Cardiac fibroblast (primary cell): ENCODE data around the gene MTHFD1.

ENCODE experiments used
- DNase-seq, 2 donors: peaks; one replicate each; pipeline versions ENCODE4 v3.0.0 to v3.0.0-alpha.2; 2010; ENCODE audit warnings: low read depth in 2 of 2
- H3K4me3 ChIP-seq, 2 donors: replicated peaks in 1 of 2; 1 replicate in 1 of 2; 2 replicates in 1 of 2; pipeline ENCODE4 v1.5.1; 2011; ENCODE audit warnings: low read depth in 2 of 2, low read length in 2 of 2, mild to moderate bottlenecking in 2 of 2, moderate library complexity in 1 of 2
- CTCF ChIP-seq: IDR thresholded peaks from one replicate; pipeline ENCODE4 v1.5.1; 2011; ENCODE audit warnings: low read depth, mild to moderate bottlenecking, low read length, inconsistent platforms

The MTHFD1 gene

DNA sequence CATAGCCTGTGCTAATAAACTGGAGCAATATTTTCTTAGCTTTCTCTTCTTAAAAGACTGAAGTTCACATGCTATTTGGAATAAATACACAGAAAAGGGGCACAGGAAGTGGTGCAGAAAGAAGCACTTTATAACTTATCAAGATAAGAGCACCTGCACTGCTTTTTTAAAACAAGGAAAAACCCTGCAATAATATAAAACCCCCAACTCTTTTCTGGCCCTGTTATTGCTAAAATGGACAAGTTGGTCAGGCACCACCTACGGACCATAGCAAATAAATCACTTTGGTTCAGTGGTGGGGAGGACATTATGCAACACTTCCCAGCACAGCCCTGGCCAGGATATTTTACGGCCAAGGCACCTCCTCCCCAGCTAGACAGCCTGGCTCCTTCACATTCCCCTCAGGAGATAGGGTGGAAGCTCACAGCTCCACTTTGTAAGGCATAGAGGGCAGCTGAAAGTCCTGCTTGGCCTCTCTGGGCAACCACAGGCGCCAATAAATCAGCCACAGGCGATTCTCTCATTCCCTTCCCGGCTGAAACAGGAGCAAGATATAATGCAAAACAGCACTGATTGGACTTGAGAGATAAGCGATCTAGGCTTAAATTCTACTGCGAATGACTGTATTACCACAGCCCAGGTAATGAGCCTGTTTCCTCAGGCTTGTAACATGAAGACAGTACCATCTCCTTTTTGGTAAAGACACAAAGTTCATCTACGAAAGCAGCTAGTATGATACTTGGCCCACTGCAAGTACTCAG lies 113.4 kb downstream of the MTHFD1 start:
- peak; percentile 70 to 87 for DNase-seq
- H3K4me3 ChIP-seq: peak overlapping the region in 1 of 2 donors; percentile 4
- peak; percentile 22 for TF ChIP-seq CTCF

GRCh38 chr14:64502456-64502855 lies 114.3 kb downstream of the MTHFD1 start:
- no peak for TF ChIP-seq CTCF
- no peak for DNase-seq
- H3K4me3 ChIP-seq: peak overlapping the region; percentile 87 to 88

- TF ChIP-seq CTCF: no peak
- H3K4me3 ChIP-seq: peak overlapping the region; percentile 87 to 88
- DNase-seq: peak; percentile 17 to 31
Observed at GRCh38 chr14:64502887-64503433, 114.8 kb downstream of the MTHFD1 start.

DNA sequence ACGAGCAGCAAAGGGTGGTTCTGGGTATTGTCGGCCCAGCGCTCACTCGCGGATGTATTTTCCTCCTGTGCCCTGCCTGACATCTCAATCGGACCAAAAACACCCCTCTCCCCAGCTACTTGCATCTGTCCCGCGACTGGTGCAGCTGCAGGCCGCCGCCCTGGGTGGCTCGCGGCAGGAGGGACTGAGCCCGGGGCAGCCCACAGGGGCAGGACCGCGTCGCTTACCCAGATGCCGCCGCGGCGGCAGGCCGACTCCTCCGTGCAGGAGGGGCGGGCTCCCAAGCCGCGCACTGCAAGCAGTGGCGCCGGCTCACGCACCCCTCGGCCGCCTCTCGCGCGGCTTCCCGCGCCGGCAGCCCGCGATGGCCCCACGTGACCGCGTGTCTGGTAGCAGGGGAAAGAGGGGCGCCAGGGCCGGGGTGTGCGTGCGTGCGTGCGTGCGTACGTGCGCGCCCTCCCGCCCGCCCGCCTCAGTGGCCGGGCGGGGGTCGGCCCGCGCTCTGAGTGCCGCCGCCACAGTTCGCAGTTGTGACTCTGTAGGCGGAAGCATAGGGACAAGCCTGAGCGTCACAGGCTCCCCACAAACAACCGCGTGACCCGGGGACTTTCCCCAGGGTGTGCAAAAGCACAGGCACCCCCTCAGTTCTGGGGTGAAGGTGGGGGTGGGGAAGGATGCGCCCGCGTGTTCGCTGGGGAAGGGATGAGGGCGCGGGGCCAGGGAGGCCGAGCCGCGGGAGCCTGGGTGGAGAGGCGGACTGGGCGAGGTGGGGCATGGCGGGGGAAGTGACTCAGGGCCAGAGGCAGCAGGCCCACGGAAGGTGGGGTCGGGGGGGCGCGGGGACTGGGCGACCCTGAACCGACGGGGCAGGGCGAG lies 115.5 kb downstream of the MTHFD1 start, which contains the start of gene ZBTB25:
TSS of gene ZBTB25 (minus strand) at position 405 of the 876 bp plus-strand sequence. CDS start 13,305 bp downstream, outside the sequence.
- H3K4me3 ChIP-seq: peak within 1 kb of the TSS; percentile 87 to 88
- DNase-seq: peak; percentile 91 to 96
- no peak for TF ChIP-seq CTCF

- peak; percentile 86 to 93 for DNase-seq
- peak within 1 kb of the TSS; percentile 71 to 88 for H3K4me3 ChIP-seq
- no peak for TF ChIP-seq CTCF
Observed at GRCh38 chr14:64504310-64504896, 116.2 kb downstream of the MTHFD1 start, which contains the start of gene ZBTB1. Gene ZBTB1, plus strand, starts transcription at chr14:64504770. Its CDS starts 16,735 bp downstream, at chr14:64521505.

GRCh38 chr14:64504897-64505794 lies 117.0 kb downstream of the MTHFD1 start:
- peak overlapping the region; percentile 71 to 88 for H3K4me3 ChIP-seq
- TF ChIP-seq CTCF: no peak
- DNase-seq: peak; percentile 85 to 89
